Endothelial cell of umbilical vein (primary cell): Measurements from ENCODE around the gene OR2T8.

Experiments
- EZH2 ChIP-seq: IDR thresholded peaks from 2 replicates; pipeline ENCODE4 v1.6.1; 2012; ENCODE audit warnings: borderline replicate concordance, low read depth, mild to moderate bottlenecking, moderate library complexity, low read length, inconsistent platforms; ENCODE audit not compliant: severe bottlenecking
- MAX ChIP-seq: IDR thresholded peaks from 2 replicates; pipeline ENCODE4 v1.6.1; 2011; ENCODE audit not compliant: insufficient read depth, insufficient read length
- POLR2A ChIP-seq: IDR thresholded peaks from 2 replicates; pipeline ENCODE4 v1.6.1; 2012; ENCODE audit warnings: low read depth, mild to moderate bottlenecking, control low read depth, low read length
- POLR2AphosphoS5 ChIP-seq: IDR thresholded peaks from 2 replicates; pipeline ENCODE4 v1.6.1; 2012; ENCODE audit warnings: low read depth, mild to moderate bottlenecking, control low read depth, low read length, moderate library complexity; ENCODE audit not compliant: insufficient read depth
- TF ChIP-seq, protein P1 (sequence below), 2 donors: IDR thresholded peaks; 1 replicate in 1 of 2; 2 replicates in 1 of 2; pipeline ENCODE4 v1.5.1; 2011; ENCODE audit warnings: low read length in 2 of 2, mild to moderate bottlenecking in 2 of 2, moderate library complexity in 2 of 2, control low read depth in 1 of 2, inconsistent platforms in 1 of 2, low read depth in 1 of 2; ENCODE audit not compliant: insufficient read depth in 1 of 2; ENCODE audit errors: extremely low read depth in 1 of 2

DNA sequence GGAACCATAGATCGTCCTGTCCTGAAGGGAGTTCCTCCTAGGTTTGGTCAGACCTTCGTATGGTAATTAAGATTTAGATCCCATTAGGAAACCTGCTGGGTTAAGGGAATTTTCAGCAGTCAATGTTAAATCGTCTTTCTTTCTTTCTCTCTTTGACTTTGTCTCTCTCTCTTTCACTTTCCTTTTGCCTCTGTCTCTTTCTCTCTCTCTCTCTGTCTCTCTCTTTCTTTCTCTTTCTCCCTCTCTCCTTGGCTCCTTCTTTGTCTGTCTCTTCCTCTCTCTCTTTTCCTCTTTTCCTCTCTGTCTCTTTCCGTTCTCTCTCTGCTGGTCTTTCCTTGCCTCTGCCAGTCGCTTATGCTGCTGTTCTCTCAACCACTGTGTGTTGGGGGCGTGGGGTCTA lies 15.9 kb upstream of the OR2T8 start:
- TF ChIP-seq, protein P1, sequence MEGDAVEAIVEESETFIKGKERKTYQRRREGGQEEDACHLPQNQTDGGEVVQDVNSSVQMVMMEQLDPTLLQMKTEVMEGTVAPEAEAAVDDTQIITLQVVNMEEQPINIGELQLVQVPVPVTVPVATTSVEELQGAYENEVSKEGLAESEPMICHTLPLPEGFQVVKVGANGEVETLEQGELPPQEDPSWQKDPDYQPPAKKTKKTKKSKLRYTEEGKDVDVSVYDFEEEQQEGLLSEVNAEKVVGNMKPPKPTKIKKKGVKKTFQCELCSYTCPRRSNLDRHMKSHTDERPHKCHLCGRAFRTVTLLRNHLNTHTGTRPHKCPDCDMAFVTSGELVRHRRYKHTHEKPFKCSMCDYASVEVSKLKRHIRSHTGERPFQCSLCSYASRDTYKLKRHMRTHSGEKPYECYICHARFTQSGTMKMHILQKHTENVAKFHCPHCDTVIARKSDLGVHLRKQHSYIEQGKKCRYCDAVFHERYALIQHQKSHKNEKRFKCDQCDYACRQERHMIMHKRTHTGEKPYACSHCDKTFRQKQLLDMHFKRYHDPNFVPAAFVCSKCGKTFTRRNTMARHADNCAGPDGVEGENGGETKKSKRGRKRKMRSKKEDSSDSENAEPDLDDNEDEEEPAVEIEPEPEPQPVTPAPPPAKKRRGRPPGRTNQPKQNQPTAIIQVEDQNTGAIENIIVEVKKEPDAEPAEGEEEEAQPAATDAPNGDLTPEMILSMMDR (IDR thresholded peaks at IDR 0.05; ENCODE audit: extremely low read depth in 1 of 2, insufficient read depth in 1 of 2, low read depth in 1 of 2, low read length in 2 of 2), result no peak
- TF ChIP-seq POLR2A (no peak), POLR2AphosphoS5 (no peak), EZH2 (no peak), MAX (no peak)
